Mesendoderm (in vitro differentiated cells): ENCODE results near the gene KANSL3.

ENCODE experiments used
- DNase-seq: peaks from one replicate; pipeline ENCODE4 v3.0.0; 2013
- H2AK5ac ChIP-seq: 2 replicates; pipeline ENCODE4 v1.6.1; 2013; ENCODE audit warnings: low read length, inconsistent platforms
- H2BK120ac ChIP-seq: 2 replicates; pipeline ENCODE4 v1.6.1; 2013; ENCODE audit warnings: low read depth, mild to moderate bottlenecking, low read length, moderate library complexity, mixed read lengths
- H2BK15ac ChIP-seq: replicated peaks from 2 replicates; pipeline ENCODE4 v1.6.1; 2013; ENCODE audit warnings: low read depth, mild to moderate bottlenecking, moderate library complexity
- H2BK5ac ChIP-seq: 2 replicates; pipeline ENCODE4 v1.6.1; 2013; ENCODE audit warnings: low read length, inconsistent platforms
- H3K18ac ChIP-seq: 2 replicates; pipeline ENCODE4 v1.6.1; 2013; ENCODE audit warnings: mild to moderate bottlenecking, low read length, mixed read lengths
- H3K23ac ChIP-seq: one replicate; pipeline ENCODE4 v1.6.1; 2013; ENCODE audit warnings: low read length
- H3K27ac ChIP-seq: 2 replicates; pipeline ENCODE4 v1.5.1; 2013; ENCODE audit warnings: low read depth, mild to moderate bottlenecking, inconsistent platforms, low read length, moderate library complexity
- H3K27me3 ChIP-seq: 2 replicates; pipeline ENCODE4 v1.6.1; 2013; ENCODE audit warnings: low read length, control low read depth, mild to moderate bottlenecking, inconsistent platforms; ENCODE audit not compliant: insufficient read depth, poor library complexity
- H3K36me3 ChIP-seq: 2 replicates; pipeline ENCODE4 v1.6.1; 2013; ENCODE audit warnings: low read length, inconsistent platforms; ENCODE audit not compliant: control insufficient read depth, insufficient read depth
- H3K4ac ChIP-seq: one replicate; pipeline ENCODE4 v1.6.1; 2013; ENCODE audit warnings: low read depth, mild to moderate bottlenecking, low read length, moderate library complexity
- H3K4me1 ChIP-seq: 2 replicates; pipeline ENCODE4 v1.6.1; 2013; ENCODE audit warnings: low read depth, low read length, inconsistent platforms; ENCODE audit not compliant: control insufficient read depth
- H3K4me2 ChIP-seq: 2 replicates; pipeline ENCODE4 v1.6.1; 2013; ENCODE audit warnings: low read length
- H3K4me3 ChIP-seq: 2 replicates; pipeline ENCODE4 v1.5.1; 2013; ENCODE audit warnings: mild to moderate bottlenecking, low read length
- H3K56ac ChIP-seq: one replicate; pipeline ENCODE4 v1.6.1; 2013; ENCODE audit warnings: low read length
- H3K79me1 ChIP-seq: 2 replicates; pipeline ENCODE4 v1.6.1; 2013; ENCODE audit warnings: low read length, inconsistent platforms
- H3K79me2 ChIP-seq: 2 replicates; pipeline ENCODE4 v1.6.1; 2013; ENCODE audit warnings: mild to moderate bottlenecking, low read length; ENCODE audit not compliant: control insufficient read depth, insufficient read depth
- H3K9ac ChIP-seq: 2 replicates; pipeline ENCODE4 v1.6.1; 2013; ENCODE audit warnings: low read length, inconsistent platforms
- H4K5ac ChIP-seq: one replicate; pipeline ENCODE4 v1.6.1; 2013; ENCODE audit warnings: low read length
- H4K8ac ChIP-seq: one replicate; pipeline ENCODE4 v1.6.1; 2013; ENCODE audit warnings: low read depth, mild to moderate bottlenecking, control low read depth, low read length, moderate library complexity
- WGBS: extraction: QIAGEN DNeasy Blood & Tissue Kit; methylation state at CpG from one replicate; pipeline ENCODE4 v1.1.7; 2013; ENCODE audit warnings: low lambda C conversion rate, missing lambda C conversion rate; ENCODE audit not compliant: insufficient coverage; ENCODE audit errors: extremely low coverage; 5-methylcytosine and 5-hydroxymethylcytosine counted together

KANSL3 gene

GRCh38 chr2:96683307-96683706 is 45.2 kb upstream of the KANSL3 start:
- no peak overlapping the region for H2BK120ac ChIP-seq
- H4K8ac ChIP-seq, result no peak overlapping the region
- no peak overlapping the region for H3K27ac ChIP-seq
- no peak overlapping the region for H3K4ac ChIP-seq
- no peak overlapping the region for H3K9ac ChIP-seq
- no peaks in the 10 kb centered on the region for H3K4me1 ChIP-seq
- no CpG with 5 or more reads among the region's 5 CpGs for WGBS
- no peak for DNase-seq
- H3K23ac ChIP-seq, result no peak overlapping the region
- H3K56ac ChIP-seq, result no peak overlapping the region
- H3K4me2 ChIP-seq, result no peak overlapping the region
- H3K79me2 ChIP-seq, result no peaks in the 10 kb centered on the region
- no peaks in the 10 kb centered on the region for H3K27me3 ChIP-seq
- H3K4me3 ChIP-seq, result no peak overlapping the region
- H3K36me3 ChIP-seq, result no peaks in the 10 kb centered on the region
- H3K18ac ChIP-seq, result no peak overlapping the region
- H2BK5ac ChIP-seq, result no peak overlapping the region
- H4K5ac ChIP-seq, result no peak overlapping the region
- no peak overlapping the region for H2AK5ac ChIP-seq
- H3K79me1 ChIP-seq, result no peaks in the 10 kb centered on the region
- H2BK15ac ChIP-seq, result no peak overlapping the region

- Histone ChIP-seq H3K79me1 (no peaks in the 10 kb centered on the region), H3K36me3 (no peaks in the 10 kb centered on the region), H4K8ac (no peak overlapping the region), H3K4me2 (no peak overlapping the region), H3K9ac (no peak overlapping the region), H3K79me2 (no peaks in the 10 kb centered on the region), H3K4me3 (no peak overlapping the region), H3K4ac (no peak overlapping the region), H3K56ac (no peak overlapping the region), H4K5ac (no peak overlapping the region), H2AK5ac (no peak overlapping the region), H2BK15ac (no peak overlapping the region), H2BK120ac (no peak overlapping the region), H3K23ac (no peak overlapping the region), H3K27ac (no peak overlapping the region), H2BK5ac (no peak overlapping the region), H3K27me3 (no peaks in the 10 kb centered on the region), H3K18ac (no peak overlapping the region), H3K4me1 (no peaks in the 10 kb centered on the region)
- WGBS, result 100% methylated on average over 1 of the region's 4 CpGs
- DNase-seq, result no peak
Measured at GRCh38 chr2:96681540-96681939, 43.4 kb upstream of the KANSL3 start.

GRCh38 chr2:96680561-96681141 is 42.5 kb upstream of the KANSL3 start:
- H3K4me3 ChIP-seq, result no peak overlapping the region
- H3K4ac ChIP-seq, result no peak overlapping the region
- H2AK5ac ChIP-seq, result no peak overlapping the region
- H4K5ac ChIP-seq, result no peak overlapping the region
- no peak overlapping the region for H2BK15ac ChIP-seq
- WGBS, result no CpG with 5 or more reads among the region's 5 CpGs
- no peak overlapping the region for H4K8ac ChIP-seq
- no peak overlapping the region for H2BK120ac ChIP-seq
- H3K56ac ChIP-seq, result no peak overlapping the region
- H3K18ac ChIP-seq, result no peak overlapping the region
- no peaks in the 10 kb centered on the region for H3K27me3 ChIP-seq
- no peaks in the 10 kb centered on the region for H3K79me2 ChIP-seq
- no peak overlapping the region for H2BK5ac ChIP-seq
- H3K27ac ChIP-seq, result no peak overlapping the region
- no peak overlapping the region for H3K4me2 ChIP-seq
- H3K36me3 ChIP-seq, result no peaks in the 10 kb centered on the region
- H3K4me1 ChIP-seq, result no peaks in the 10 kb centered on the region
- H3K79me1 ChIP-seq, result no peaks in the 10 kb centered on the region
- H3K9ac ChIP-seq, result no peak overlapping the region
- no peak overlapping the region for H3K23ac ChIP-seq
- no peak for DNase-seq

GRCh38 chr2:96679848-96680247 is 41.7 kb upstream of the KANSL3 start:
- no peak overlapping the region for H2BK15ac ChIP-seq
- H3K9ac ChIP-seq, result no peak overlapping the region
- H2BK5ac ChIP-seq, result no peak overlapping the region
- no peaks in the 10 kb centered on the region for H3K4me1 ChIP-seq
- H3K23ac ChIP-seq, result no peak overlapping the region
- no CpG with 5 or more reads among the region's 9 CpGs for WGBS
- H3K27me3 ChIP-seq, result no peaks in the 10 kb centered on the region
- no peak overlapping the region for H2BK120ac ChIP-seq
- H3K56ac ChIP-seq, result no peak overlapping the region
- no peak overlapping the region for H2AK5ac ChIP-seq
- H3K4ac ChIP-seq, result no peak overlapping the region
- H3K18ac ChIP-seq, result no peak overlapping the region
- no peak overlapping the region for H3K4me2 ChIP-seq
- H4K8ac ChIP-seq, result no peak overlapping the region
- H3K4me3 ChIP-seq, result no peak overlapping the region
- DNase-seq, result no peak
- H3K79me1 ChIP-seq, result no peaks in the 10 kb centered on the region
- no peaks in the 10 kb centered on the region for H3K36me3 ChIP-seq
- H3K79me2 ChIP-seq, result no peaks in the 10 kb centered on the region
- no peak overlapping the region for H3K27ac ChIP-seq
- H4K5ac ChIP-seq, result no peak overlapping the region

GRCh38 chr2:96669539-96670215 is 31.6 kb upstream of the KANSL3 start:
- no peak overlapping the region for H3K4me3 ChIP-seq
- no peak for DNase-seq
- H3K36me3 ChIP-seq, result no peaks in the 10 kb centered on the region

GRCh38 chr2:96668771-96669170 is 30.7 kb upstream of the KANSL3 start:
- no peak overlapping the region for H2BK15ac ChIP-seq
- H2BK5ac ChIP-seq, result no peak overlapping the region
- H3K56ac ChIP-seq, result no peak overlapping the region
- H3K4me1 ChIP-seq, result no peaks in the 10 kb centered on the region
- no peaks in the 10 kb centered on the region for H3K79me2 ChIP-seq
- no peak overlapping the region for H4K5ac ChIP-seq
- H4K8ac ChIP-seq, result no peak overlapping the region
- no peak overlapping the region for H2BK120ac ChIP-seq
- no peaks in the 10 kb centered on the region for H3K79me1 ChIP-seq
- no peak overlapping the region for H3K4me2 ChIP-seq
- H3K9ac ChIP-seq, result no peak overlapping the region
- H3K4ac ChIP-seq, result no peak overlapping the region
- H3K27me3 ChIP-seq, result no peaks in the 10 kb centered on the region
- H3K18ac ChIP-seq, result no peak overlapping the region
- no peak overlapping the region for H2AK5ac ChIP-seq
- WGBS, result no CpG with 5 or more reads among the region's 11 CpGs
- DNase-seq, result no peak
- no peaks in the 10 kb centered on the region for H3K36me3 ChIP-seq
- no peak overlapping the region for H3K27ac ChIP-seq
- H3K4me3 ChIP-seq, result no peak overlapping the region
- no peak overlapping the region for H3K23ac ChIP-seq

More at GRCh38 chr2:96669539-96670215, 31.6 kb upstream of the KANSL3 start:
- H4K8ac ChIP-seq, result no peak overlapping the region
- H3K9ac ChIP-seq, result no peak overlapping the region
- H2BK15ac ChIP-seq, result no peak overlapping the region
- no peak overlapping the region for H3K27ac ChIP-seq
- no peak overlapping the region for H3K4me2 ChIP-seq
- no peak overlapping the region for H4K5ac ChIP-seq
- no peak overlapping the region for H3K23ac ChIP-seq
- H2BK120ac ChIP-seq, result no peak overlapping the region
- H3K4me1 ChIP-seq, result no peaks in the 10 kb centered on the region
- no peak overlapping the region for H2AK5ac ChIP-seq
- H3K27me3 ChIP-seq, result no peaks in the 10 kb centered on the region
- H3K56ac ChIP-seq, result no peak overlapping the region
- WGBS, result no CpG with 5 or more reads among the region's 15 CpGs
- no peak overlapping the region for H3K4ac ChIP-seq
- H3K79me1 ChIP-seq, result no peaks in the 10 kb centered on the region
- H2BK5ac ChIP-seq, result no peak overlapping the region
- H3K18ac ChIP-seq, result no peak overlapping the region
- H3K79me2 ChIP-seq, result no peaks in the 10 kb centered on the region
